ENCODE results near the gene HORMAD2. TPM values are rescaled to one million over a fixed set of nuclear protein-coding genes. Genes with fewer than 3 reads are reported as not detected.

HORMAD2 gene
- total RNA-seq, 1 donor from 2014 or later = not detected

- no peak overlapping the region for H3K4me3 Mint-ChIP-seq (ENCODE audit: unreplicated experiment)
- TF ChIP-seq CTCF (IDR thresholded peaks at IDR 0.05; ENCODE audit: partially characterized antibody, unreplicated experiment) = no peak
- no peak for DNase-seq
- no peak overlapping the region for H3K27ac Mint-ChIP-seq (ENCODE audit: unreplicated experiment)
- H3K9me3 Mint-ChIP-seq (ENCODE audit: unreplicated experiment) = peaks cover 1% of the 10 kb centered on the region
- H3K4me1 Mint-ChIP-seq (ENCODE audit: low read depth, unreplicated experiment) = no peaks in the 10 kb centered on the region
- H3K36me3 Mint-ChIP-seq (ENCODE audit: unreplicated experiment) = peaks cover 4% of the 10 kb centered on the region
- peaks cover 6% of the 10 kb centered on the region for H3K27me3 Mint-ChIP-seq (ENCODE audit: unreplicated experiment)
These were observed 122.3 kb downstream of the HORMAD2 start for GRCh38 chr22:30202531-30203006.

- Mint-ChIP-seq H3K27me3 (ENCODE audit: unreplicated experiment) (peaks cover 6% of the 10 kb centered on the region), H3K4me3 (ENCODE audit: unreplicated experiment) (no peak overlapping the region), H3K36me3 (ENCODE audit: unreplicated experiment) (peaks cover 4% of the 10 kb centered on the region), H3K9me3 (ENCODE audit: unreplicated experiment) (peaks cover 1% of the 10 kb centered on the region), H3K4me1 (ENCODE audit: low read depth, unreplicated experiment) (no peaks in the 10 kb centered on the region), H3K27ac (ENCODE audit: unreplicated experiment) (no peak overlapping the region)
- DNase-seq = no peak
- no peak for TF ChIP-seq CTCF (IDR thresholded peaks at IDR 0.05; ENCODE audit: partially characterized antibody, unreplicated experiment)
These were observed 123.9 kb downstream of the HORMAD2 start for GRCh38 chr22:30204015-30204741.

- H3K9me3 Mint-ChIP-seq (ENCODE audit: unreplicated experiment) = peaks cover 1% of the 10 kb centered on the region
- no peak overlapping the region for H3K27ac Mint-ChIP-seq (ENCODE audit: unreplicated experiment)
- DNase-seq = no peak
- peaks cover 4% of the 10 kb centered on the region for H3K36me3 Mint-ChIP-seq (ENCODE audit: unreplicated experiment)
- no peaks in the 10 kb centered on the region for H3K4me1 Mint-ChIP-seq (ENCODE audit: low read depth, unreplicated experiment)
- TF ChIP-seq CTCF (IDR thresholded peaks at IDR 0.05; ENCODE audit: partially characterized antibody, unreplicated experiment) = no peak
- H3K27me3 Mint-ChIP-seq (ENCODE audit: unreplicated experiment) = peaks cover 6% of the 10 kb centered on the region
- H3K4me3 Mint-ChIP-seq (ENCODE audit: unreplicated experiment) = no peak overlapping the region
These were observed 124.5 kb downstream of the HORMAD2 start for GRCh38 chr22:30204742-30205111.

GRCh38 chr22:30205281-30206115 lies 125.2 kb downstream of the HORMAD2 start:
- peaks cover 4% of the 10 kb centered on the region for H3K36me3 Mint-ChIP-seq (ENCODE audit: unreplicated experiment)
- H3K27ac Mint-ChIP-seq (ENCODE audit: unreplicated experiment) = no peak overlapping the region
- H3K9me3 Mint-ChIP-seq (ENCODE audit: unreplicated experiment) = peaks cover 1% of the 10 kb centered on the region
- peaks cover 6% of the 10 kb centered on the region for H3K27me3 Mint-ChIP-seq (ENCODE audit: unreplicated experiment)
- TF ChIP-seq CTCF (IDR thresholded peaks at IDR 0.05; ENCODE audit: partially characterized antibody, unreplicated experiment) = no peak
- H3K4me1 Mint-ChIP-seq (ENCODE audit: low read depth, unreplicated experiment) = no peaks in the 10 kb centered on the region
- no peak overlapping the region for H3K4me3 Mint-ChIP-seq (ENCODE audit: unreplicated experiment)
- no peak for DNase-seq

- no peak for TF ChIP-seq CTCF (IDR thresholded peaks at IDR 0.05; ENCODE audit: partially characterized antibody, unreplicated experiment)
- no peak for DNase-seq
- H3K27ac Mint-ChIP-seq (ENCODE audit: unreplicated experiment) = no peak overlapping the region
- H3K9me3 Mint-ChIP-seq (ENCODE audit: unreplicated experiment) = peaks cover 1% of the 10 kb centered on the region
- H3K36me3 Mint-ChIP-seq (ENCODE audit: unreplicated experiment) = peaks cover under 1% of the 10 kb centered on the region
- H3K4me1 Mint-ChIP-seq (ENCODE audit: low read depth, unreplicated experiment) = no peaks in the 10 kb centered on the region
- peaks cover 6% of the 10 kb centered on the region for H3K27me3 Mint-ChIP-seq (ENCODE audit: unreplicated experiment)
- no peak overlapping the region for H3K4me3 Mint-ChIP-seq (ENCODE audit: unreplicated experiment)
These were observed 126.7 kb downstream of the HORMAD2 start for GRCh38 chr22:30206944-30207343.

Measured in glutamatergic neuron (in vitro differentiated cells).